ENCODE measurements around the gene NPAS3.

GRCh38 chr14:33463731-33464130 is 525.1 kb downstream of the NPAS3 start:
- TF ChIP-seq CHD2 (IDR thresholded peaks at IDR 0.05; ENCODE audit: low read length, partially characterized antibody) (no peak), CTCF (IDR thresholded peaks at IDR 0.05) (no peak), SREBF2 (IDR thresholded peaks at IDR 0.05) (no peak), RNF2 (IDR thresholded peaks at IDR 0.05; ENCODE audit: borderline replicate concordance, low read depth) (no peak), NR3C1 (IDR thresholded peaks at IDR 0.05) (no peak), POLR2A (IDR thresholded peaks at IDR 0.05; ENCODE audit: low read length) (no peak)

All from A549 (cell line).